ENCODE results near the gene TMEM107.
"Not testable (repeated sequence)": the region's sequence is repeated elsewhere in the genome, so short reads cannot be mapped to it uniquely, and the experiment has no call there.

The TMEM107 gene

DNA sequence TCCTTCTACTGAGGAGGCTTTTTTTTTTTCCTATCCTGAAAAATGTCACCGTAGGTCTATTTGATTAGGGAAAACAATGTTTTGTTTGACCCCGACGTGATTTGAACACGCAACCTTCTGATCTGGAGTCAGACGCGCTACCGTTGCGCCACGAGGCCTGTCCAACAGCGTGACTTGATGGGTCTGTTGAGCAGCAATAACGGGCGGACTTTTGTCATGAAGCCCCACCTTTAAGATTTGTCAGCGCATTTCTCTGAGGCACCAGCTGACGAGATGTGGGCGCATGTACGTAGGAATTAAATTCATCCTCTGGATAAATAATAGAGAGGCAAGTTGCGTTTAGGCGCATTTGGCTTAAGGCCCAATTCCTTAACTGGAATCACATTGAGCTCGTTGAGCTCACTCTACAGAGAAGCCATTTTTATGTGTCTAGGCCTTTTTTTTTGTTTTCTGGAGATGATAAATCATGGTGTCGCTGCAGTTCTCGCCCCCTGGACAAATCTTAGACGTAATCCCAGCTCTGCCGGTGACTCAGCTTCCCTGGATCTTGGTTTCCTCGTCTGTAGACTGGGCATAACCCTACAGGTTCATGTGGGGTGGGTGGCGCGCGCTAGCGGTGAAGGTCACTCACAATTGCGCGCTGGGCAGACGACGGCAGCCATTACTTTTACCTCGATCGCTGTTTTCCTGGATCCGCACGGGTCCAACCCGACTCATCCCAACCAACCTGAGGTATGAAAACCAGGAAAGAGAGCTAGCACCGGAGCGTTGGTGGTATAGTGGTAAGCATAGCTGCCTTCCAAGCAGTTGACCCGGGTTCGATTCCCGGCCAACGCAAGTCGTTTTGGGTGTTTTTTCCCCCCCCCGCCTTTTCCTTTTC lies 44.8 kb upstream of the TMEM107 start:
- H3K4me3 ChIP-seq (ENCODE audit: low read depth, low read length), result peak overlapping the region; percentile 63
- DNase-seq (ENCODE audit: low read depth), result peak; percentile 71
- TF ChIP-seq CTCF (IDR thresholded peaks at IDR 0.05; ENCODE audit: low read depth, low read length, missing control alignments), result no peak

GRCh38 chr17:8214000-8214399 lies 37.8 kb upstream of the TMEM107 start:
- not testable (repeated sequence) for H3K4me3 ChIP-seq (ENCODE audit: low read depth, low read length); DNase-seq (ENCODE audit: low read depth)

GRCh38 chr17:8212312-8213180 lies 36.4 kb upstream of the TMEM107 start:
- DNase-seq (ENCODE audit: low read depth), result no peak
- no peak overlapping the region for H3K4me3 ChIP-seq (ENCODE audit: low read depth, low read length)
- no peak for TF ChIP-seq CTCF (IDR thresholded peaks at IDR 0.05; ENCODE audit: low read depth, low read length, missing control alignments)

DNA sequence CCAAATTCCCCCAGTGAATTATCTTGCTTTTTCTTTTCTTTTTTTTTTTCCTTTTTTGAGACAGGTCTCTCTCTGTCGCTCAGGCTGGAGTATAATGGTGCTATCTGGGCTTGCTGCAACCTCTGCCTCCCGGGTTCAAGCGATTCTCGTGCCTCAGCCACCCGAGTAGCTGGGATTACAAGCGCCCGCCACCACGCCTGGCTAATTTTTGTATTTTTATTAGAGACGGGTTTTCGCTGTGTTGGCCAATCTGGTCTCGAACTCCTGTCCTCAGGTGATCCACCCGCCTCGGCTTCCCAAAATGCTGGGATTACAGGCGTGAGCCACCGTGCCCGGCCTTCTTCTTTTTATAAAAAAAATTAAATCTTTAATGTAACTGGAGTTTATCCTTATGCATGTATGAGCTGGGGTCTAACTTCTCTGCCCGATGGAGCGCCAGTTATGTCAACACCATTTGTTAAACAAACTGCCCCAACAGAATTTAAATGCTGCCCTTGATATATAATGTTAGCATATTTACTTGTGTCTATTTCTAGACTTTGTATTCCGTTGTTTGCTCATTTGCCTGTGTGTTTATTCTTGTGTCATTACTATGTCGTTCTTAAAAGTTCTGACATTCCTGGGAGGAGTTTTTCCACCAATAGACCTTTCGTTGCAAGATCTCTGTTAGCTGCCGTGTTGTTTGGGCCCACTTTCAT lies 34.7 kb upstream of the TMEM107 start:
- no peak for TF ChIP-seq CTCF (IDR thresholded peaks at IDR 0.05; ENCODE audit: low read depth, low read length, missing control alignments)
- DNase-seq (ENCODE audit: low read depth), result no peak
- peak overlapping the region; percentile 58 for H3K4me3 ChIP-seq (ENCODE audit: low read depth, low read length)

DNA sequence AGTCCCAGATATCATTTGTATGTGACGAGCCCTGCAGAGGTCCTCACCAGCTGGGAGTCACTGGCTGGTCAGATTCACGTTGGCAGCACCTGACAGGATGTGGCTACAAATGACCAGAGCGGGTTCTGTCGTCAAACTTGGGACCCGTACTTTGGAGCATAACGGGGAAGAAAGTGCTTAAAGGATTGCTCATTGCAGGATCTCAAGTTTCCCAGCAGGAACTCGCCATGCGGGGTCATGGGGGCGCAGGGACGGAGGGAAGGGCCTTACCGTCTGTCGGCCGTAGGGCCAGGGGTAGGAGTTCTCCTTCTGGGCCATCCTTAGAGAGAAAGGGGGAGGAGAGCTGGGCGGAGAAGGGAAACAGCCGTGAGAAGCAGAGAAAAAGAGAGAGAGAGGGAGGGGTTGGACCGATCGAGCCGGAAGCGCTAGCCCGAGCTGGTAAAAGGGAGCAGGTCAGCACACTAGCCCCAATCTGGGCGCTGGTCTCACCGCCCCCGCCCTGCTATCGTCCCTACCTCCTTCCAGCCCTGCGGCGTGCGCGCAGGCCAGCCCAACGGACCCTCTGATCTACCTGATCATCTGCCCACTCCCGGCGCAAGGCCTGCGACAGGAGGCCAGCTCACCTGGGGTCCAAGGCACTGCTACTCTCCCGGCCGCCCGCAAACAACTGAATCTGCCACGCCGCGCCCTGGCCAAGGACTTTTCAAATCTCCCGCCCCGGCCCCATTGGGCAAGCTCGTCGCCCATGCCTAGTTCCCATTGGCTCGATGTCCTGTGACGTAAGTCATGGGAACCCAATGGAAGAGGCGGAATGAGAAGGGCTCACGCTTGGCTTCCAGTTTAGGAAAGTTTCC lies 34.0 kb upstream of the TMEM107 start, which contains the start of gene AURKB:
Gene AURKB (minus strand): TSS at position 669 of the 854 bp plus-strand sequence. CDS start 351 bp downstream, at position 318.
- DNase-seq (ENCODE audit: low read depth), result peak; percentile 90
- TF ChIP-seq CTCF (IDR thresholded peaks at IDR 0.05; ENCODE audit: low read depth, low read length, missing control alignments), result no peak
- H3K4me3 ChIP-seq (ENCODE audit: low read depth, low read length), result peak within 1 kb of the TSS; percentile 58

DNA sequence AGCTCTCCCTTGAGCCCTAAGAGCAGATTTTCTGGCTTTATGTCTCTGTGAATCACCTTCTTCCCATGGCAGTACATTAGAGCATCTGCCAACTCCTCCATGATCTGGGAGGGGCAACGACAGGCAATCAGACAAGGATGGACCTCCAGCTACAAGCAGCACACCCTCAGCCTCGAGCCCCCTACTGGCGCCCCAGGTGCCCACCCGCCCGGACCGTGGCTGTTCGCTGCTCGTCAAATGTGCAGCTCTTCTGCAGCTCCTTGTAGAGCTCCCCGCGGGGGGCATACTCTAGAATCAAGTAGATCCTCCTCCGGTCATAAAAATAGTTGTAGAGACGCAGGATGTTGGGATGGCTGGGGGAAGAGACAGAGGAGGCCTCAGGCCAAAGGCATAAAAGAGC lies 30.4 kb upstream of the TMEM107 start:
- no peak for DNase-seq (ENCODE audit: low read depth)
- no peak for TF ChIP-seq CTCF (IDR thresholded peaks at IDR 0.05; ENCODE audit: low read depth, low read length, missing control alignments)
- H3K4me3 ChIP-seq (ENCODE audit: low read depth, low read length), result no peak overlapping the region
